Fibroblast of lung (primary cell): ENCODE data around the gene MTOR. TPM values are rescaled to one million over a fixed set of nuclear protein-coding genes. Genes with fewer than 3 reads are reported as not detected.

ENCODE experiments used
- DNase-seq, 2 donors: peaks; one replicate each; pipeline versions ENCODE4 v3.0.0 to v3.0.0-alpha.2; 2010; ENCODE audit warnings: low read depth in 2 of 2
- H2AFZ ChIP-seq: 2 replicates; pipeline ENCODE4 v1.5.1; 2012; ENCODE audit warnings: low read length, control low read depth, inconsistent platforms
- H3K27ac ChIP-seq: 2 replicates; pipeline ENCODE4 v1.5.1; 2011; ENCODE audit warnings: low read length, control low read depth; ENCODE audit not compliant: insufficient read depth
- H3K27me3 ChIP-seq: 2 replicates; pipeline ENCODE4 v1.5.1; 2011; ENCODE audit warnings: mild to moderate bottlenecking, low read length; ENCODE audit not compliant: control insufficient read depth, insufficient read depth
- H3K36me3 ChIP-seq: 2 replicates; pipeline ENCODE4 v1.5.1; 2011; ENCODE audit warnings: low read length; ENCODE audit not compliant: control insufficient read depth, insufficient read depth
- H3K4me1 ChIP-seq: 2 replicates; pipeline ENCODE4 v1.5.1; 2011; ENCODE audit warnings: low read length; ENCODE audit not compliant: control insufficient read depth, insufficient read depth; ENCODE audit errors: extremely low read depth
- H3K4me2 ChIP-seq: 2 replicates; pipeline ENCODE4 v1.5.1; 2011; ENCODE audit warnings: low read length, control low read depth; ENCODE audit not compliant: insufficient read depth; ENCODE audit errors: extremely low read depth
- H3K4me3 ChIP-seq, 4 experiments: fragments of 200-600 bp in 1 of 4; sonication (generic) in 1 of 4; replicated peaks in 1 of 4; 2 replicates each; pipeline ENCODE4 v1.5.1; 2011 to 2016; ENCODE audit warnings: low read length in 4 of 4, low read depth in 3 of 4, mild to moderate bottlenecking in 3 of 4, control low read depth in 2 of 4, inconsistent platforms in 1 of 4, mixed read lengths in 1 of 4; ENCODE audit not compliant: insufficient read depth in 1 of 4; ENCODE audit errors: control extremely low read depth in 1 of 4
- H3K79me2 ChIP-seq: 2 replicates; pipeline ENCODE4 v1.5.1; 2012; ENCODE audit warnings: mild to moderate bottlenecking, low read length, inconsistent platforms; ENCODE audit not compliant: control insufficient read depth, insufficient read depth
- H3K9ac ChIP-seq: 2 replicates; pipeline ENCODE4 v1.5.1; 2011; ENCODE audit warnings: mild to moderate bottlenecking, low read length, control low read depth; ENCODE audit not compliant: insufficient read depth
- H3K9me3 ChIP-seq: 2 replicates; pipeline ENCODE4 v1.5.1; 2012; ENCODE audit warnings: low read depth, low read length; ENCODE audit not compliant: control insufficient read depth, insufficient read depth
- H4K20me1 ChIP-seq: 2 replicates; pipeline ENCODE4 v1.5.1; 2011; ENCODE audit warnings: low read length; ENCODE audit not compliant: control insufficient read depth, insufficient read depth; ENCODE audit errors: extremely low read depth
- CTCF ChIP-seq, 2 donors: IDR thresholded peaks in 1 of 2; conservative IDR thresholded peaks in 1 of 2; 1 replicate in 1 of 2; 2 replicates in 1 of 2; pipeline ENCODE4 v1.5.1; 2011 to 2012; ENCODE audit warnings: low read length in 2 of 2, control low read depth in 1 of 2, inconsistent platforms in 1 of 2, low read depth in 1 of 2, mild to moderate bottlenecking in 1 of 2
- EZH2 ChIP-seq: IDR thresholded peaks from 2 replicates; pipeline ENCODE4 v1.5.1; 2012; ENCODE audit warnings: low read length, control low read depth, mild to moderate bottlenecking; ENCODE audit errors: missing control alignments
- polyA plus RNA-seq, 2 donors: library from polyadenylated mRNA; depleted of rRNA in 1 of 2; stranded (reverse) in 1 of 2; unstranded in 1 of 2; fragments of >200 nt; gene quantifications; 2 replicates each; pipeline ENCODE4 v1.2.1, GENCODE V29; 2011 to 2012; ENCODE audit warnings: missing spikeins in 1 of 2
- total RNA-seq: library from RNA; depleted of rRNA; stranded (reverse); fragments of >200 nt; gene quantifications from 2 replicates; pipeline ENCODE4 v1.2.1, GENCODE V29; 2014

Gene MTOR
- total and polyA plus RNA-seq, 2 donors (not counting 1 experiment from before 2014, with no cell fraction given), result 20.2 to 36.2 TPM

- H4K20me1 ChIP-seq, result no peaks in the 10 kb centered on the region
- H3K27ac ChIP-seq, result no peak overlapping the region
- H3K4me3 ChIP-seq, result no peak overlapping the region
- H3K4me2 ChIP-seq, result no peak overlapping the region
- TF ChIP-seq CTCF (conservative IDR thresholded peaks at IDR 0.05 in 1 of 2, IDR thresholded peaks at IDR 0.05 in 1 of 2; ENCODE audit: low read depth in 1 of 2, low read length in 2 of 2) (no peak), EZH2 (no peak)
- H3K9me3 ChIP-seq, result no peaks in the 10 kb centered on the region
- H3K36me3 ChIP-seq, result peaks cover 33% of the 10 kb centered on the region
- DNase-seq, result no peak
- no peaks in the 10 kb centered on the region for H3K79me2 ChIP-seq
- no peaks in the 10 kb centered on the region for H3K4me1 ChIP-seq
- H2AFZ ChIP-seq, result no peak overlapping the region
- H3K27me3 ChIP-seq, result no peaks in the 10 kb centered on the region
- no peak overlapping the region for H3K9ac ChIP-seq
Observed at GRCh38 chr1:11068600-11069473, 193.5 kb downstream of the MTOR start.

- Histone ChIP-seq H3K79me2 (no peaks in the 10 kb centered on the region), H3K4me3 (no peak overlapping the region), H3K27ac (no peak overlapping the region), H3K36me3 (peaks cover 31% of the 10 kb centered on the region), H2AFZ (no peak overlapping the region), H3K27me3 (no peaks in the 10 kb centered on the region), H3K4me1 (no peaks in the 10 kb centered on the region), H3K9ac (no peak overlapping the region), H3K9me3 (no peaks in the 10 kb centered on the region), H3K4me2 (no peak overlapping the region), H4K20me1 (no peaks in the 10 kb centered on the region)
- no peak for DNase-seq
- TF ChIP-seq CTCF (conservative IDR thresholded peaks at IDR 0.05 in 1 of 2, IDR thresholded peaks at IDR 0.05 in 1 of 2; ENCODE audit: low read depth in 1 of 2, low read length in 2 of 2) (no peak), EZH2 (no peak)
Observed at GRCh38 chr1:11067716-11068599, 194.4 kb downstream of the MTOR start.

GRCh38 chr1:11065796-11066195 lies 196.6 kb downstream of the MTOR start:
- Histone ChIP-seq H3K79me2 (peaks cover 3% of the 10 kb centered on the region), H3K36me3 (peaks cover 24% of the 10 kb centered on the region), H3K4me2 (no peak overlapping the region)

More at GRCh38 chr1:11065796-11066195, 196.6 kb downstream of the MTOR start:
- H2AFZ ChIP-seq, result no peak overlapping the region
- no peak for TF ChIP-seq EZH2
- TF ChIP-seq CTCF (conservative IDR thresholded peaks at IDR 0.05 in 1 of 2, IDR thresholded peaks at IDR 0.05 in 1 of 2; ENCODE audit: low read depth in 1 of 2, low read length in 2 of 2), result no peak
- H3K9me3 ChIP-seq, result no peaks in the 10 kb centered on the region
- H3K4me1 ChIP-seq, result no peaks in the 10 kb centered on the region
- no peaks in the 10 kb centered on the region for H4K20me1 ChIP-seq
- no peak for DNase-seq
- no peaks in the 10 kb centered on the region for H3K27me3 ChIP-seq
- H3K9ac ChIP-seq, result no peak overlapping the region
- H3K4me3 ChIP-seq, result no peak overlapping the region
- H3K27ac ChIP-seq, result no peak overlapping the region
